ENCODE data around the gene INPPL1. TPM values are rescaled to one million over a fixed set of nuclear protein-coding genes. Genes with fewer than 3 reads are reported as not detected.

Gene INPPL1
- total RNA-seq, 4 donors from 2014 or later = 47.6 to 65.1 (median 57.6) TPM

- TF ChIP-seq CTCF (IDR thresholded peaks at IDR 0.05) = no peak
- DNase-seq (ENCODE audit: low spot score) (no peak), ATAC-seq (ENCODE audit: low FRiP score) (no peak)
Measured at GRCh38 chr11:72237112-72237931, 12.8 kb downstream of the INPPL1 start.

- TF ChIP-seq CTCF (IDR thresholded peaks at IDR 0.05) = no peak
- ATAC-seq (ENCODE audit: low FRiP score) (peak; percentile 22), DNase-seq (ENCODE audit: low spot score) (no peak)
Measured at GRCh38 chr11:72238040-72238450, 13.5 kb downstream of the INPPL1 start.

GRCh38 chr11:72238492-72239312 lies 14.1 kb downstream of the INPPL1 start:
- ATAC-seq (ENCODE audit: low FRiP score) (no peak), DNase-seq (ENCODE audit: low spot score) (no peak)
- no peak for TF ChIP-seq CTCF (IDR thresholded peaks at IDR 0.05)

- no peak for TF ChIP-seq CTCF (IDR thresholded peaks at IDR 0.05)
- DNase-seq (ENCODE audit: low spot score) = no peak
- ATAC-seq (ENCODE audit: low FRiP score) = peak; percentile 57
Measured at GRCh38 chr11:72239313-72239848, 14.8 kb downstream of the INPPL1 start.

GRCh38 chr11:72239849-72240460 lies 15.4 kb downstream of the INPPL1 start:
- DNase-seq (ENCODE audit: low spot score) = no peak
- no peak for TF ChIP-seq CTCF (IDR thresholded peaks at IDR 0.05)
- peak; percentile 63 for ATAC-seq (ENCODE audit: low FRiP score)

- ATAC-seq (ENCODE audit: low FRiP score) (peak; percentile 3), DNase-seq (ENCODE audit: low spot score) (no peak)
- TF ChIP-seq CTCF (IDR thresholded peaks at IDR 0.05) = no peak
Measured at GRCh38 chr11:72240461-72241290, 16.1 kb downstream of the INPPL1 start.
